GM12878 (cell line): ENCODE data around the gene SCRN1. TPM values are rescaled to one million over a fixed set of nuclear protein-coding genes. Genes with fewer than 3 reads are reported as not detected.

ENCODE experiments used
- CUX1 ChIP-seq: IDR thresholded peaks from 2 replicates; pipeline ENCODE4 v1.6.1; 2012; ENCODE audit warnings: improper control_type of control experiment, low read depth, low read length; ENCODE audit not compliant: insufficient replicate concordance
- ETV6 ChIP-seq, 2 experiments: fragments of 450-650 bp in 1 of 2; IDR thresholded peaks in 1 of 2; conservative IDR thresholded peaks in 1 of 2; 2 replicates each; pipeline ENCODE4 v1.6.1; 2014; ENCODE audit warnings: antibody characterized with exemption in 1 of 2, borderline replicate concordance in 1 of 2, low read depth in 1 of 2, mild to moderate bottlenecking in 1 of 2, moderate library complexity in 1 of 2
- MTA2 ChIP-seq: fragments of 450-650 bp; IDR thresholded peaks from 2 replicates; pipeline ENCODE4 v1.6.1; 2016; ENCODE audit warnings: low read depth, mild to moderate bottlenecking, moderate library complexity
- TCF3 ChIP-seq: IDR thresholded peaks from 2 replicates; pipeline ENCODE4 v1.6.1; 2012; ENCODE audit warnings: low read depth, mild to moderate bottlenecking, low read length, borderline replicate concordance; ENCODE audit not compliant: insufficient read depth
- polyA plus RNA-seq, 11 experiments: library from polyadenylated mRNA; depleted of rRNA in 4 of 11; unstranded in 6 of 11; stranded (reverse) in 5 of 11; fragments of >200 nt; fragmentation: Nextera tagmentation in 4 of 11; fragmentation: Illumina TruSeq in 1 of 11; extraction: Ambion mirVana in 4 of 11; extraction: Trizol in 1 of 11; gene quantifications; 1 replicate in 1 of 11; 2 replicates in 10 of 11; pipeline versions ENCODE4 v1.2.1 to v1.2.3, GENCODE V29; 2011 to 2016; ENCODE audit warnings: inconsistent platforms in 2 of 11, missing spikeins in 2 of 11, low read depth in 1 of 11
- total RNA-seq, 4 experiments: library from RNA; depleted of rRNA in 3 of 4; stranded (reverse); fragments of >200 nt in 3 of 4; fragmentation: Illumina TruSeq in 1 of 4; extraction: Trizol in 1 of 4; gene quantifications; 2 replicates each; pipeline versions ENCODE4 v1.2.1 to v1.2.3, GENCODE V29; 2013 to 2021

SCRN1 gene
- total and polyA plus RNA-seq, 10 of the 15 experiments (the other 5 are each of a cell fraction or from before 2014, with no cell fraction given) = 11.1 to 67.6 (median 41.7) TPM

- TF ChIP-seq CUX1 = no peak
- TF ChIP-seq ETV6 (conservative IDR thresholded peaks at IDR 0.05 in 1 of 2, IDR thresholded peaks at IDR 0.05 in 1 of 2; ENCODE audit: borderline replicate concordance in 1 of 2, low read depth in 1 of 2) = no peak
- TF ChIP-seq MTA2 = no peak
- no peak for TF ChIP-seq TCF3
- TF ChIP-seq, all 136 proteins: peak for 0
Observed at GRCh38 chr7:29922921-29923700, 66.5 kb downstream of the SCRN1 start (continued).
